Suprapubic skin (tissue), 4 donors: ENCODE results near the gene ZFYVE28.

ENCODE experiments used
- CTCF ChIP-seq, 2 donors: fragments of 200-600 bp in 1 of 2; fragments of 450-650 bp in 1 of 2; sonication (generic) in 1 of 2; IDR thresholded peaks; one replicate each; pipeline ENCODE4 v1.5.1; 2016 to 2019; ENCODE audit warnings: antibody characterized with exemption in 2 of 2, mild to moderate bottlenecking in 1 of 2, moderate library complexity in 1 of 2
- POLR2A ChIP-seq, 2 donors: fragments of 450-650 bp; IDR thresholded peaks; one replicate each; pipeline ENCODE4 v1.6.1; 2017; ENCODE audit warnings: antibody characterized with exemption in 2 of 2, mild to moderate bottlenecking in 2 of 2, moderate library complexity in 2 of 2
- POLR2AphosphoS5 ChIP-seq, 3 donors: sonication (generic); formaldehyde crosslinking; IDR thresholded peaks; one replicate each; pipeline ENCODE4 v1.6.1; 2017; ENCODE audit warnings: antibody characterized with exemption in 3 of 3

GRCh38 chr4:2248821-2249261, 169.6 kb downstream of the ZFYVE28 start:
- TF ChIP-seq CTCF (IDR thresholded peaks at IDR 0.05) (no peak), POLR2AphosphoS5 (IDR thresholded peaks at IDR 0.05) (no peak), POLR2A (IDR thresholded peaks at IDR 0.05) (no peak)
